Upper lobe of right lung (tissue), 1 donor: ENCODE data around the gene MAP7. TPM values are rescaled to one million over a fixed set of nuclear protein-coding genes. Genes with fewer than 3 reads are reported as not detected.

Experiments
- ATAC-seq: fragments of 200-7000 bp; cut with Tn5 transposase; one replicate; pipeline ENCODE4 v1.9.1; 2020; ENCODE audit warnings: mild to moderate bottlenecking, moderate library complexity
- DNase-seq: peaks from one replicate; pipeline ENCODE4 v3.0.0-alpha.2; 2020
- H3K27ac ChIP-seq: fragments of 200-600 bp; one replicate; pipeline ENCODE4 v1.8.0; 2022
- H3K27me3 ChIP-seq: fragments of 200-600 bp; one replicate; pipeline ENCODE4 v1.8.0; 2022; ENCODE audit warnings: mild to moderate bottlenecking
- H3K36me3 ChIP-seq: fragments of 200-600 bp; one replicate; pipeline ENCODE4 v1.8.0; 2022
- H3K4me1 ChIP-seq: fragments of 200-600 bp; one replicate; pipeline ENCODE4 v1.8.0; 2022
- H3K4me3 ChIP-seq: fragments of 200-600 bp; one replicate; pipeline ENCODE4 v1.8.0; 2022; ENCODE audit warnings: mild to moderate bottlenecking
- H3K9me3 ChIP-seq: fragments of 200-600 bp; one replicate; pipeline ENCODE4 v1.8.0; 2022
- CTCF ChIP-seq: fragments of 200-600 bp; IDR thresholded peaks from one replicate; pipeline ENCODE4 v1.8.0; 2022; ENCODE audit warnings: antibody characterized with exemption
- intact Hi-C: fragments of 100-400 bp; cut with DNase I; formaldehyde crosslinking; loops from one replicate; pipeline ENCODE4 v1.11.0; 2022
- total RNA-seq: library from RNA; stranded (reverse); fragmentation: NEBNext Ultra II Directional; extraction: Animal tissue kit (Norgen Biotek cat#: 25700); gene quantifications from one replicate; pipeline ENCODE4 v1.2.1, GENCODE V29; 2021
- donor health status: DM: no; HTN: yes; CAD: no; lungs with severe emphysema.

The MAP7 gene
- total RNA-seq, 1 donor from 2014 or later, result 23.2 TPM

- Histone ChIP-seq H3K27ac (no peak overlapping the region), H3K4me3 (no peak overlapping the region), H3K36me3 (no peaks in the 10 kb centered on the region), H3K9me3 (no peaks in the 10 kb centered on the region), H3K27me3 (no peaks in the 10 kb centered on the region), H3K4me1 (peaks cover 4% of the 10 kb centered on the region)
- DNase-seq, result no peak
- intact Hi-C loops, result no loop called here
- ATAC-seq, result peak; percentile 17
- no peak for TF ChIP-seq CTCF
These were observed 38.3 kb downstream of the MAP7 start for GRCh38 chr6:136511926-136512325.

- Histone ChIP-seq H3K27me3 (no peaks in the 10 kb centered on the region), H3K4me1 (peaks cover 4% of the 10 kb centered on the region), H3K27ac (no peak overlapping the region), H3K36me3 (no peaks in the 10 kb centered on the region), H3K9me3 (no peaks in the 10 kb centered on the region), H3K4me3 (no peak overlapping the region)
- no peak for ATAC-seq
- no peak for TF ChIP-seq CTCF
- DNase-seq, result no peak
- intact Hi-C loops, result no loop called here
These were observed 38.8 kb downstream of the MAP7 start for GRCh38 chr6:136511397-136511796.

- ATAC-seq (no peak), DNase-seq (no peak)
- H3K27ac ChIP-seq, result no peak overlapping the region
These were observed 39.4 kb downstream of the MAP7 start for GRCh38 chr6:136510782-136511181.

GRCh38 chr6:136510299-136510698, 39.9 kb downstream of the MAP7 start:
- no peaks in the 10 kb centered on the region for H3K36me3 ChIP-seq
- no peaks in the 10 kb centered on the region for H3K27me3 ChIP-seq
- H3K4me3 ChIP-seq, result no peak overlapping the region
- no peaks in the 10 kb centered on the region for H3K9me3 ChIP-seq
- ATAC-seq (no peak), DNase-seq (no peak)
- intact Hi-C loops, result no loop called here
- no peak for TF ChIP-seq CTCF
- no peak overlapping the region for H3K27ac ChIP-seq
- peaks cover 4% of the 10 kb centered on the region for H3K4me1 ChIP-seq

More at GRCh38 chr6:136510782-136511181, 39.4 kb downstream of the MAP7 start:
- Histone ChIP-seq H3K9me3 (no peaks in the 10 kb centered on the region), H3K36me3 (no peaks in the 10 kb centered on the region), H3K4me1 (peaks cover 4% of the 10 kb centered on the region), H3K4me3 (no peak overlapping the region), H3K27me3 (no peaks in the 10 kb centered on the region)
- TF ChIP-seq CTCF, result no peak
- intact Hi-C loops, result no loop called here

GRCh38 chr6:136508725-136509392, 41.4 kb downstream of the MAP7 start:
- no peak for TF ChIP-seq CTCF
- Histone ChIP-seq H3K27me3 (no peaks in the 10 kb centered on the region), H3K36me3 (no peaks in the 10 kb centered on the region), H3K27ac (no peak overlapping the region), H3K4me1 (peaks cover 4% of the 10 kb centered on the region), H3K4me3 (no peak overlapping the region), H3K9me3 (no peaks in the 10 kb centered on the region)
- no peak for ATAC-seq
- intact Hi-C loops, result no loop called here
- DNase-seq, result no peak
